ENCODE measurements around the gene ACSM3. TPM values are rescaled to one million over a fixed set of nuclear protein-coding genes. Genes with fewer than 3 reads are reported as not detected.

The ACSM3 gene
- total and polyA plus RNA-seq, 10 of the 15 experiments (the other 5 are each of a cell fraction or from before 2014, with no cell fraction given) = 4.9 to 21.0 (median 7.0) TPM

GRCh38 chr16:20839504-20839903 is 75.7 kb downstream of the ACSM3 start:
- FAIRE-seq (peak; percentile 75), DNase-seq (ENCODE audit: low read depth, low spot score) (no peak), ATAC-seq (peak; percentile 70)
- in situ Hi-C loops (cut with MboI) (no loop called here), intact Hi-C loops (cut with micrococcal nuclease; ENCODE audit: unreplicated experiment) (no loop called here)
- peaks cover 11% of the 10 kb centered on the region for H3K4me1 ChIP-seq (ENCODE audit: control insufficient read depth, insufficient read depth, low read length)
- H3K27ac ChIP-seq (ENCODE audit: control insufficient read depth, insufficient read depth) = no peak overlapping the region
- 100% methylated on average over 2 of the region's 2 CpGs for WGBS (ENCODE audit: insufficient coverage, insufficient replicate concordance, low lambda C conversion rate, missing lambda C conversion rate)
- H3K9me3 ChIP-seq (replicated peaks; ENCODE audit: control insufficient read depth, insufficient read depth, low read length) = no peaks in the 10 kb centered on the region; the same call in 2 of the 3 replicates
- H3K9ac ChIP-seq (ENCODE audit: control insufficient read depth, insufficient read depth, low read length) = no peak overlapping the region
- H3K36me3 ChIP-seq (ENCODE audit: control insufficient read depth in 2 of 2, insufficient read depth in 2 of 2, low read length in 1 of 2) = no peaks in the 10 kb centered on the region; a peak in 1 of 4 replicates
- ChIA-PET SMC1A (ENCODE audit: uncharacterized antibody, unreplicated experiment) (no interaction called here), POLR2A (no interaction called here), RAD21 (ENCODE audit: unreplicated experiment) (no interaction called here), CTCF (no interaction called here)
- H3K4me3 ChIP-seq = no peak overlapping the region
- H3K4me2 ChIP-seq (ENCODE audit: control insufficient read depth, insufficient read depth) = no peak overlapping the region
- H4K20me1 ChIP-seq (ENCODE audit: control insufficient read depth, insufficient read depth) = no peaks in the 10 kb centered on the region
- TF ChIP-seq TBL1XR1 (IDR thresholded peaks at IDR 0.05; ENCODE audit: low read depth, low read length) (no peak), TAF1 (IDR thresholded peaks at IDR 0.05; ENCODE audit: borderline replicate concordance, low read depth, low read length) (no peak), MYC (IDR thresholded peaks at IDR 0.05; ENCODE audit: insufficient read depth, insufficient read length, insufficient replicate concordance, low read length, severe bottlenecking) (no peak), TCF3 (IDR thresholded peaks at IDR 0.05; ENCODE audit: borderline replicate concordance, insufficient read depth, low read depth, low read length) (no peak)
- TF ChIP-seq, protein P1, sequence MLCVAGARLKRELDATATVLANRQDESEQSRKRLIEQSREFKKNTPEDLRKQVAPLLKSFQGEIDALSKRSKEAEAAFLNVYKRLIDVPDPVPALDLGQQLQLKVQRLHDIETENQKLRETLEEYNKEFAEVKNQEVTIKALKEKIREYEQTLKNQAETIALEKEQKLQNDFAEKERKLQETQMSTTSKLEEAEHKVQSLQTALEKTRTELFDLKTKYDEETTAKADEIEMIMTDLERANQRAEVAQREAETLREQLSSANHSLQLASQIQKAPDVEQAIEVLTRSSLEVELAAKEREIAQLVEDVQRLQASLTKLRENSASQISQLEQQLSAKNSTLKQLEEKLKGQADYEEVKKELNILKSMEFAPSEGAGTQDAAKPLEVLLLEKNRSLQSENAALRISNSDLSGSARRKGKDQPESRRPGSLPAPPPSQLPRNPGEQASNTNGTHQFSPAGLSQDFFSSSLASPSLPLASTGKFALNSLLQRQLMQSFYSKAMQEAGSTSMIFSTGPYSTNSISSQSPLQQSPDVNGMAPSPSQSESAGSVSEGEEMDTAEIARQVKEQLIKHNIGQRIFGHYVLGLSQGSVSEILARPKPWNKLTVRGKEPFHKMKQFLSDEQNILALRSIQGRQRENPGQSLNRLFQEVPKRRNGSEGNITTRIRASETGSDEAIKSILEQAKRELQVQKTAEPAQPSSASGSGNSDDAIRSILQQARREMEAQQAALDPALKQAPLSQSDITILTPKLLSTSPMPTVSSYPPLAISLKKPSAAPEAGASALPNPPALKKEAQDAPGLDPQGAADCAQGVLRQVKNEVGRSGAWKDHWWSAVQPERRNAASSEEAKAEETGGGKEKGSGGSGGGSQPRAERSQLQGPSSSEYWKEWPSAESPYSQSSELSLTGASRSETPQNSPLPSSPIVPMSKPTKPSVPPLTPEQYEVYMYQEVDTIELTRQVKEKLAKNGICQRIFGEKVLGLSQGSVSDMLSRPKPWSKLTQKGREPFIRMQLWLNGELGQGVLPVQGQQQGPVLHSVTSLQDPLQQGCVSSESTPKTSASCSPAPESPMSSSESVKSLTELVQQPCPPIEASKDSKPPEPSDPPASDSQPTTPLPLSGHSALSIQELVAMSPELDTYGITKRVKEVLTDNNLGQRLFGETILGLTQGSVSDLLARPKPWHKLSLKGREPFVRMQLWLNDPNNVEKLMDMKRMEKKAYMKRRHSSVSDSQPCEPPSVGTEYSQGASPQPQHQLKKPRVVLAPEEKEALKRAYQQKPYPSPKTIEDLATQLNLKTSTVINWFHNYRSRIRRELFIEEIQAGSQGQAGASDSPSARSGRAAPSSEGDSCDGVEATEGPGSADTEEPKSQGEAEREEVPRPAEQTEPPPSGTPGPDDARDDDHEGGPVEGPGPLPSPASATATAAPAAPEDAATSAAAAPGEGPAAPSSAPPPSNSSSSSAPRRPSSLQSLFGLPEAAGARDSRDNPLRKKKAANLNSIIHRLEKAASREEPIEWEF (IDR thresholded peaks at IDR 0.05; ENCODE audit: insufficient replicate concordance, low read depth, low read length) = no peak
- no TSS peak for BruUV-seq (replicated peaks)
- H3K27me3 ChIP-seq (replicated peaks in 1 of 2; ENCODE audit: control insufficient read depth in 2 of 2, insufficient read depth in 2 of 2, low read length in 1 of 2) = no peaks in the 10 kb centered on the region
- no peaks in the 10 kb centered on the region for H3K79me2 ChIP-seq (ENCODE audit: control insufficient read depth, insufficient read depth, low read length)
- no peak overlapping the region for H2AFZ ChIP-seq (ENCODE audit: control insufficient read depth, low read depth, low read length)
